GM12878 (cell line): ENCODE data around the gene CCSER1.

Experiments used
- CTCF ChIP-seq, 3 experiments: IDR thresholded peaks in 2 of 3; conservative IDR thresholded peaks in 1 of 3; 2 replicates each; pipeline ENCODE4 v1.5.1; 2011; ENCODE audit warnings: low read depth in 3 of 3, low read length in 3 of 3, mild to moderate bottlenecking in 3 of 3, control low read depth in 2 of 3, moderate library complexity in 2 of 3, inconsistent platforms in 1 of 3, mixed read lengths in 1 of 3; ENCODE audit not compliant: control insufficient read depth in 2 of 3, insufficient read depth in 1 of 3; ENCODE audit errors: extremely low read depth in 1 of 3
- ETV6 ChIP-seq, 2 experiments: fragments of 450-650 bp in 1 of 2; IDR thresholded peaks in 1 of 2; conservative IDR thresholded peaks in 1 of 2; 2 replicates each; pipeline ENCODE4 v1.6.1; 2014; ENCODE audit warnings: antibody characterized with exemption in 1 of 2, borderline replicate concordance in 1 of 2, low read depth in 1 of 2, mild to moderate bottlenecking in 1 of 2, moderate library complexity in 1 of 2
- EZH2 ChIP-seq: IDR thresholded peaks from 2 replicates; pipeline ENCODE4 v1.6.1; 2012; ENCODE audit warnings: low read depth, mild to moderate bottlenecking, control low read depth, inconsistent platforms, low read length, borderline replicate concordance; ENCODE audit not compliant: control insufficient read depth
- FOS ChIP-seq: IDR thresholded peaks from 3 replicates; pipeline ENCODE4 v1.6.1; 2011; ENCODE audit warnings: borderline replicate concordance; ENCODE audit not compliant: insufficient read length; ENCODE audit errors: extremely low read depth
- NRF1 ChIP-seq: conservative IDR thresholded peaks from 2 replicates; pipeline ENCODE4 v1.6.1; 2011; ENCODE audit warnings: mild to moderate bottlenecking, low read depth, low read length, improper control_type of control experiment
- POLR2A ChIP-seq: IDR thresholded peaks from 2 replicates; pipeline ENCODE4 v1.6.1; 2011; ENCODE audit warnings: low read depth, mild to moderate bottlenecking, low read length
- RELA ChIP-seq: fragments of 450-650 bp; IDR thresholded peaks from 2 replicates; pipeline ENCODE4 v1.8.0; 2014; ENCODE audit warnings: borderline replicate concordance; ENCODE audit not compliant: partially characterized antibody
- SIX5 ChIP-seq: IDR thresholded peaks from 2 replicates; pipeline ENCODE4 v1.6.1; 2011; ENCODE audit warnings: mild to moderate bottlenecking, low read depth, low read length, moderate library complexity; ENCODE audit not compliant: severe bottlenecking
- SMARCA5 ChIP-seq: fragments of 450-650 bp; IDR thresholded peaks from 2 replicates; pipeline ENCODE4 v1.6.1; 2017; ENCODE audit warnings: mild to moderate bottlenecking
- SRF ChIP-seq, 2 experiments: IDR thresholded peaks; 2 replicates each; pipeline ENCODE4 v1.6.1; 2011; ENCODE audit warnings: low read depth in 2 of 2, low read length in 2 of 2, mild to moderate bottlenecking in 1 of 2, moderate library complexity in 1 of 2
- SUPT20H ChIP-seq: IDR thresholded peaks from 2 replicates; pipeline ENCODE4 v1.6.1; 2011; ENCODE audit warnings: low read depth, mild to moderate bottlenecking, low read length, moderate library complexity, borderline replicate concordance; ENCODE audit not compliant: control insufficient read depth
- ZBTB40 ChIP-seq: fragments of 450-650 bp; IDR thresholded peaks from 2 replicates; pipeline ENCODE4 v1.6.1; 2016; ENCODE audit warnings: mild to moderate bottlenecking, moderate library complexity, borderline replicate concordance

GRCh38 chr4:90126805-90127204 is 389 bp upstream of the CCSER1 start:
- TF ChIP-seq POLR2A (no peak), ETV6 (conservative IDR thresholded peaks at IDR 0.05 in 1 of 2, IDR thresholded peaks at IDR 0.05 in 1 of 2; ENCODE audit: borderline replicate concordance in 1 of 2, low read depth in 1 of 2) (no peak), SRF (IDR thresholded peaks at IDR 0.05; ENCODE audit: low read depth in 2 of 2, low read length in 2 of 2) (no peak), CTCF (IDR thresholded peaks at IDR 0.05 in 2 of 3, conservative IDR thresholded peaks at IDR 0.05 in 1 of 3; ENCODE audit: control insufficient read depth in 2 of 3, extremely low read depth in 1 of 3, insufficient read depth in 1 of 3, low read depth in 3 of 3, low read length in 3 of 3) (no peak), ZBTB40 (no peak), FOS (no peak), EZH2 (no peak), SUPT20H (no peak), RELA (no peak), SIX5 (no peak), NRF1 (no peak), SMARCA5 (no peak)
